HL-60 (cell line): Measurements from ENCODE around the gene SCOC.

Experiments
- DNase-seq, 2 experiments: peaks; one replicate each; pipeline ENCODE4 v3.0.0-alpha.2; 2010 to 2020; ENCODE audit warnings: low read depth in 1 of 2, low spot score in 1 of 2
- H3K27ac ChIP-seq: fragments of 250-450 bp; sonication (Bioruptor Pico); replicated peaks from 2 replicates; pipeline ENCODE4 v1.5.1; 2020; ENCODE audit warnings: mild to moderate bottlenecking, moderate library complexity
- H3K27me3 ChIP-seq: fragments of 250-450 bp; sonication (Bioruptor Pico); 2 replicates; pipeline ENCODE4 v1.5.1; 2021; ENCODE audit warnings: mild to moderate bottlenecking, moderate library complexity; ENCODE audit not compliant: insufficient read depth, poor library complexity, severe bottlenecking
- H3K4me3 ChIP-seq: replicated peaks from 2 replicates; pipeline ENCODE4 v1.5.1; 2011; ENCODE audit warnings: mild to moderate bottlenecking, control low read depth, low read length; ENCODE audit not compliant: insufficient read depth
- CTCF ChIP-seq: IDR thresholded peaks from one replicate; pipeline ENCODE4 v1.5.1; 2011; ENCODE audit warnings: low read length, control low read depth, inconsistent platforms; ENCODE audit not compliant: insufficient read depth
- GABPA ChIP-seq: IDR thresholded peaks from 2 replicates; pipeline ENCODE4 v1.6.1; 2012; ENCODE audit warnings: low read depth
- POLR2AphosphoS5 ChIP-seq: IDR thresholded peaks from 2 replicates; pipeline ENCODE4 v1.6.1; 2012; ENCODE audit warnings: low read depth
- REST ChIP-seq: IDR thresholded peaks from 2 replicates; pipeline ENCODE4 v1.6.1; 2012; ENCODE audit warnings: low read depth; ENCODE audit not compliant: insufficient replicate concordance
- SPI1 ChIP-seq: IDR thresholded peaks from 2 replicates; pipeline ENCODE4 v1.6.1; 2012; ENCODE audit warnings: low read depth, mild to moderate bottlenecking, borderline replicate concordance

Gene SCOC

GRCh38 chr4:140358281-140358680, 15.2 kb upstream of the SCOC start:
- Histone ChIP-seq H3K27ac (no peak overlapping the region), H3K4me3 (no peak overlapping the region), H3K27me3 (no peaks in the 10 kb centered on the region)
- no peak for DNase-seq
- no peak for TF ChIP-seq REST
- no peak for TF ChIP-seq POLR2AphosphoS5
- no peak for TF ChIP-seq SPI1
- TF ChIP-seq CTCF, result no peak
- TF ChIP-seq GABPA, result no peak

- H3K27me3 ChIP-seq, result no peaks in the 10 kb centered on the region
- H3K4me3 ChIP-seq, result no peak overlapping the region
- no peak overlapping the region for H3K27ac ChIP-seq
- TF ChIP-seq CTCF, result peak; percentile 76
- no peak for TF ChIP-seq POLR2AphosphoS5
- peak; percentile 55 to 84 for DNase-seq
Observed at GRCh38 chr4:140359562-140360427, 13.7 kb upstream of the SCOC start.

- no peak overlapping the region for H3K4me3 ChIP-seq
- no peak overlapping the region for H3K27ac ChIP-seq
- no peaks in the 10 kb centered on the region for H3K27me3 ChIP-seq
- no peak for DNase-seq
- no peak for TF ChIP-seq CTCF
- TF ChIP-seq GABPA, result no peak
- TF ChIP-seq POLR2AphosphoS5, result no peak
- TF ChIP-seq REST, result no peak
- no peak for TF ChIP-seq SPI1
Observed at GRCh38 chr4:140361099-140361498, 12.3 kb upstream of the SCOC start.
